T-helper 22 cell (primary cell): Measurements from ENCODE around the gene MSANTD1.

Experiments
- DNase-seq: peaks from one replicate; pipeline ENCODE4 v3.0.0-alpha.2; 2020; ENCODE audit warnings: low read depth

MSANTD1 gene

DNA sequence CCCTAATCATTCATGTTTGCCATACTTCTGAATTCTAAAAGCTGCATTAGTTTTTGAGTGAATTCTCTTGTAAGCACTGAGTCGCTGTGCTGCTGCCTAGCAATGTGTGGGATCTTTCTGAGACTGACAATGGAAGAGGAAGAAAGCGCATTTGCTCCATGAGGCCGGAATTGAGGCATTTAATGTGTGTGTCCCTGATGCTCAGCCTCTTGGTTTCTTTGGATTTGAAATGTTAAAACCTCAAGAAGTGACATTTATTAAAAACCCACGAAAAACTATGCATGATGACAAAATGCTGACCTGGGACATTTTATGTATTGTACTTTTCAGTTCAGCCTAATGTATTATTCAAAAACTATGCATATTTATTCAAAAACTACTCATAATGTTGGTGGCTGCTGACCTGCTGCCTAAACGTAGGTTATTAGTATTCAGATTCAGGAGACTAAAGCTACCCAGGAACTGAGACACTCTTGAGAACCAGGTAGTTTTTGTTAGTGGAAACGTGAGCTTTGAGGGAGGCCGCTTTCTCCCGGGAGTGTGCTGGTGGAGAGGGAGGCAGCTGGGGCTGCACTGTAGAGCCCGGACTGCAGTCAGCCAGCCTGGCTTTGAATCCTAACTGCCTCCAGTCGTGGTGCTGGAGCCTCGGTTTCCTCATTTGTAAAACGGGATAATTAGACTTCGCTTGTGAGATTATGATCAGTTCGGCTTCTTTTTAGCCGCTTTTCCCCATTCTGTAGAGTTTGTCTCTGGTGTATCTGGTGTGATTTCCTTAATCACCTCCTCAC, 55.2 kb downstream of the MSANTD1 start:
- no peak for DNase-seq

DNA sequence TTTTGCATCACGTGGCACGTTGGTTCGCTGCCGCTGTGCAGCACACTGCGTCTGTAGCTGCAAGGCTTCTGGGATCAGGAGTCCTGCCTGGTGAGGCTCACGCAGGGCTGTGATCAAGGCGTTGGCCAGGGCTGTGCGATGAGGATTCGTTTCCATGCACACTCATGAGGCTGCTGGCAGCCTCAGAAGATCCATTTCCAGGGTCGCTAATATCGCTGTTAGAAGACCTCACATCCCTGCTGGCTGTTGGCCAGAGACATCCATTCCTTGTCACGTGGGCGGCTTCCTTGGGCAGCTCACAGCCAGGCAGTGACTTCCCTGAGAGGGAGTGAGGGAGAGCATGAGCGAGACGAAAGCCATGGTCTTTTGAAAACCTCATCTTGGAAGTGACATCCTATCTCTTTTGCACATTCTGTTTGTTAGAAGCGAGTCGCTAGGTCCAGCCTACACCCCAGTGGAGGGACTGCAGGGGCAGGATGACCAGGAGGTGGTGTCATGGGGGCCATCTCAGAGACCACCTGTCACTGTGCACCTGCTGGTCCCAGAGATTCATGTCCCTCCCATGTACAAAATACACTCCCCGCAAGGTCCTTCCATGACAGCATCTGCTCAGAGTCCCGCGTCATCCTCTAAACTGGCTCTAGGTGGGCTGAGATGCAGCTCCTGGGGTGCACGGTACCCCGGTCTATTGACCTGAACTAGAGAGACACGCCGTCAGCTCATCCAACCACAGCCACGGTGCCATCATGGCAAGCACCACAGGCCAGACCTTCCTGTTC, 56.1 kb downstream of the MSANTD1 start:
- no peak for DNase-seq

DNA sequence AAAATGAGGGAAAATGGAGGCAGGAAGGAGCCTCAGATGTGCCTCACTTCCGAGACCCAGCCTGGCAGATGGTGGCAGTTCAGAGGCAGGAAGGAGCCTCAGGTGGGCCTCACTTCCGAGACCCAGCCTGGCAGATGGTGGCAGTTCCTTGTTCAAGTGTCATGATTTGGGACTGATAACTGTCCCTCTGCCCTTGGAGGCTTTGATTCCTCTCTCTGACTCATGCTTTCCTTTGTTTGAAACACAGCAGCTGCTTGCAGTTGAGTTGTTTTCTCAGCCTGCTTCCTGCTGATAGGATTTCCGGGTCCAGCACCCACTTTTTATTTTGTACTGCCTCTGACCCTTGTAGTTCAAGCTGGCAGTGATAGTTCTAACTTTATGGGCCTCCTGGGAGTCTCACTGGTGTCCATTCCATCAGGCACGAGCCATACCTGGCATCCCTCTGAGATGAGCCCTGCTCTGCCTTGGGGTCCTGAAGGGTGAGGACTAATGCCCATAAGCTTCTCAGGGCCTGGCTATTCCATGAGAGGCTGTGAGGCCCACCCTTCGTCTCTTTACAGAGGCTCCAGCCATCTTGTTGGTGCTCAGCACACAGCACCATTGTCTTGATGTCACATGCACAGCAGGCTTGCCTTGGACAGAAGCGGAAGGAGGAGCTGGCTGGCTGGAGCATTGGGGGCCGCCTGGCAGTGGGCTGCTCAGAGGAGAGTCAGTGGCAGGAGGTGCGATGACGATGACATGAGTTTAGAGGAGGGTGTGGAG, 56.8 kb downstream of the MSANTD1 start:
- DNase-seq: no peak
